ENCODE data around the gene GUK1. TPM values are rescaled to one million over a fixed set of nuclear protein-coding genes. Genes with fewer than 3 reads are reported as not detected.

The GUK1 gene
- total RNA-seq, 1 experiment from 2014 or later: 111 TPM

DNA sequence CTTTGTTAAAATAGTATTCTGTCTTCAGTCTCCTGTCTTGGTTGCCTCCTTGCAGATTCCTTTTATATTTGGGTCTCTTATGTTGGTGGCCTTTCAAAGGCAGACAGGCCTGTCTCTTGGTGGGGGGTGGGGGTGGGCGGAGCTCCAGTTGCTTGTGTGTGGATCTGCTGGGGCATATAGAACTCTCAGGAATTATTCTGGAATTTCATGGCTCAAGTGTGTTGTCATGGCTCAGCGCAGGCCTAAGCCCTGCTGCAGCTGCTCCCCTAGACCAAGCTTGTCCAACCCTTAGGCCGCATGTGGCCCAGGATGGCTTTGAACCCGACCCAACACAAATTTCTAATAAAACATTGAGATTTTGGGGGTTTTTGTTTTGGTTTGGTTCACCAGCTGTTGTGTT, 44.9 kb upstream of the GUK1 start (continued):
- TF ChIP-seq MYBL2 (CRISPR knock-in tag; IDR thresholded peaks at IDR 0.05) (no peak), RELA (CRISPR knock-in tag; IDR thresholded peaks at IDR 0.05; ENCODE audit: borderline replicate concordance) (no peak), TEAD4 (CRISPR knock-in tag; IDR thresholded peaks at IDR 0.05) (no peak)

DNA sequence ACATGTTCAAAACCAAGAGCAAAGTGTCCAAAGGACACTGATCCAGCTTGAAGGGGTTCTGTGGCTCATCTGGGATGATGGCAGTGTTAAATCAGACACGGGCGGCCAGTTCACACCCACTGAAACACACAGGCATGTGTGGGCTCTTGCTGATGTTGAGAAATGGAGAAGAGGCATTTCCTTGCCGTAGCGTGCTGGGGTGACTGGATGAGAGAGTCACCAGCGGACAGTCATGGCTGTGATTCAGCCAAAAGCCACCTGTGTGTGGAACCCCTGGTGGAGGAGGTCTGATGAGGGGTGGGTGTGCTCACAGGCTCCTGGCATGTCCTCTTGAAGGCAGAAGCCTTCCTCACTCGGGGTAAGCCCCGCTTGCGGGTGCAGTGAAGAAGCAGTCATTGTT, 44.1 kb upstream of the GUK1 start:
- DNase-seq (ENCODE audit: low spot score): no peak
- no peaks in the 10 kb centered on the region for H3K27me3 Mint-ChIP-seq (ENCODE audit: low read depth)
- TF ChIP-seq, protein P1, sequence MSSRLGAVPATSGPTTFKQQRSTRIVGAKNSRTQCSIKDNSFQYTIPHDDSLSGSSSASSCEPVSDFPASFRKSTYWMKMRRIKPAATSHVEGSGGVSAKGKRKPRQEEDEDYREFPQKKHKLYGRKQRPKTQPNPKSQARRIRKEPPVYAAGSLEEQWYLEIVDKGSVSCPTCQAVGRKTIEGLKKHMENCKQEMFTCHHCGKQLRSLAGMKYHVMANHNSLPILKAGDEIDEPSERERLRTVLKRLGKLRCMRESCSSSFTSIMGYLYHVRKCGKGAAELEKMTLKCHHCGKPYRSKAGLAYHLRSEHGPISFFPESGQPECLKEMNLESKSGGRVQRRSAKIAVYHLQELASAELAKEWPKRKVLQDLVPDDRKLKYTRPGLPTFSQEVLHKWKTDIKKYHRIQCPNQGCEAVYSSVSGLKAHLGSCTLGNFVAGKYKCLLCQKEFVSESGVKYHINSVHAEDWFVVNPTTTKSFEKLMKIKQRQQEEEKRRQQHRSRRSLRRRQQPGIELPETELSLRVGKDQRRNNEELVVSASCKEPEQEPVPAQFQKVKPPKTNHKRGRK (CRISPR knock-in tag; IDR thresholded peaks at IDR 0.05; ENCODE audit: borderline replicate concordance): no peak
- TF ChIP-seq TEAD4 (CRISPR knock-in tag; IDR thresholded peaks at IDR 0.05) (no peak), NFYB (CRISPR knock-in tag; conservative IDR thresholded peaks at IDR 0.05; ENCODE audit: low read depth) (no peak), RORB (CRISPR knock-in tag; IDR thresholded peaks at IDR 0.05) (no peak), NFE2L1 (CRISPR knock-in tag; IDR thresholded peaks at IDR 0.05) (no peak), ZNF138 (CRISPR knock-in tag; conservative IDR thresholded peaks at IDR 0.05) (no peak), CREB1 (CRISPR knock-in tag; IDR thresholded peaks at IDR 0.05) (no peak), ZNF423 (CRISPR knock-in tag; IDR thresholded peaks at IDR 0.05) (no peak), SOX15 (CRISPR knock-in tag; IDR thresholded peaks at IDR 0.05) (no peak), ATF1 (CRISPR knock-in tag; IDR thresholded peaks at IDR 0.05) (no peak), ZNF232 (CRISPR knock-in tag; IDR thresholded peaks at IDR 0.05) (no peak), ESRRA (CRISPR knock-in tag; IDR thresholded peaks at IDR 0.05; ENCODE audit: borderline replicate concordance) (no peak)
- TF ChIP-seq, protein P2, sequence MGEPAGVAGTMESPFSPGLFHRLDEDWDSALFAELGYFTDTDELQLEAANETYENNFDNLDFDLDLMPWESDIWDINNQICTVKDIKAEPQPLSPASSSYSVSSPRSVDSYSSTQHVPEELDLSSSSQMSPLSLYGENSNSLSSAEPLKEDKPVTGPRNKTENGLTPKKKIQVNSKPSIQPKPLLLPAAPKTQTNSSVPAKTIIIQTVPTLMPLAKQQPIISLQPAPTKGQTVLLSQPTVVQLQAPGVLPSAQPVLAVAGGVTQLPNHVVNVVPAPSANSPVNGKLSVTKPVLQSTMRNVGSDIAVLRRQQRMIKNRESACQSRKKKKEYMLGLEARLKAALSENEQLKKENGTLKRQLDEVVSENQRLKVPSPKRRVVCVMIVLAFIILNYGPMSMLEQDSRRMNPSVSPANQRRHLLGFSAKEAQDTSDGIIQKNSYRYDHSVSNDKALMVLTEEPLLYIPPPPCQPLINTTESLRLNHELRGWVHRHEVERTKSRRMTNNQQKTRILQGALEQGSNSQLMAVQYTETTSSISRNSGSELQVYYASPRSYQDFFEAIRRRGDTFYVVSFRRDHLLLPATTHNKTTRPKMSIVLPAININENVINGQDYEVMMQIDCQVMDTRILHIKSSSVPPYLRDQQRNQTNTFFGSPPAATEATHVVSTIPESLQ (CRISPR knock-in tag; IDR thresholded peaks at IDR 0.05): no peak
- TF ChIP-seq, protein P3, sequence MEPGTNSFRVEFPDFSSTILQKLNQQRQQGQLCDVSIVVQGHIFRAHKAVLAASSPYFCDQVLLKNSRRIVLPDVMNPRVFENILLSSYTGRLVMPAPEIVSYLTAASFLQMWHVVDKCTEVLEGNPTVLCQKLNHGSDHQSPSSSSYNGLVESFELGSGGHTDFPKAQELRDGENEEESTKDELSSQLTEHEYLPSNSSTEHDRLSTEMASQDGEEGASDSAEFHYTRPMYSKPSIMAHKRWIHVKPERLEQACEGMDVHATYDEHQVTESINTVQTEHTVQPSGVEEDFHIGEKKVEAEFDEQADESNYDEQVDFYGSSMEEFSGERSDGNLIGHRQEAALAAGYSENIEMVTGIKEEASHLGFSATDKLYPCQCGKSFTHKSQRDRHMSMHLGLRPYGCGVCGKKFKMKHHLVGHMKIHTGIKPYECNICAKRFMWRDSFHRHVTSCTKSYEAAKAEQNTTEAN (CRISPR knock-in tag; IDR thresholded peaks at IDR 0.05): no peak
- TF ChIP-seq, protein P4, sequence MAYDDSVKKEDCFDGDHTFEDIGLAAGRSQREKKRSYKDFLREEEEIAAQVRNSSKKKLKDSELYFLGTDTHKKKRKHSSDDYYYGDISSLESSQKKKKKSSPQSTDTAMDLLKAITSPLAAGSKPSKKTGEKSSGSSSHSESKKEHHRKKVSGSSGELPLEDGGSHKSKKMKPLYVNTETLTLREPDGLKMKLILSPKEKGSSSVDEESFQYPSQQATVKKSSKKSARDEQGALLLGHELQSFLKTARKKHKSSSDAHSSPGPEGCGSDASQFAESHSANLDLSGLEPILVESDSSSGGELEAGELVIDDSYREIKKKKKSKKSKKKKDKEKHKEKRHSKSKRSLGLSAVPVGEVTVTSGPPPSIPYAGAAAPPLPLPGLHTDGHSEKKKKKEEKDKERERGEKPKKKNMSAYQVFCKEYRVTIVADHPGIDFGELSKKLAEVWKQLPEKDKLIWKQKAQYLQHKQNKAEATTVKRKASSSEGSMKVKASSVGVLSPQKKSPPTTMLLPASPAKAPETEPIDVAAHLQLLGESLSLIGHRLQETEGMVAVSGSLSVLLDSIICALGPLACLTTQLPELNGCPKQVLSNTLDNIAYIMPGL (CRISPR knock-in tag; IDR thresholded peaks at IDR 0.05): no peak
- TF ChIP-seq, protein P5, sequence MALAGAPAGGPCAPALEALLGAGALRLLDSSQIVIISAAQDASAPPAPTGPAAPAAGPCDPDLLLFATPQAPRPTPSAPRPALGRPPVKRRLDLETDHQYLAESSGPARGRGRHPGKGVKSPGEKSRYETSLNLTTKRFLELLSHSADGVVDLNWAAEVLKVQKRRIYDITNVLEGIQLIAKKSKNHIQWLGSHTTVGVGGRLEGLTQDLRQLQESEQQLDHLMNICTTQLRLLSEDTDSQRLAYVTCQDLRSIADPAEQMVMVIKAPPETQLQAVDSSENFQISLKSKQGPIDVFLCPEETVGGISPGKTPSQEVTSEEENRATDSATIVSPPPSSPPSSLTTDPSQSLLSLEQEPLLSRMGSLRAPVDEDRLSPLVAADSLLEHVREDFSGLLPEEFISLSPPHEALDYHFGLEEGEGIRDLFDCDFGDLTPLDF (CRISPR knock-in tag; IDR thresholded peaks at IDR 0.05): no peak
- TF ChIP-seq, protein P6, sequence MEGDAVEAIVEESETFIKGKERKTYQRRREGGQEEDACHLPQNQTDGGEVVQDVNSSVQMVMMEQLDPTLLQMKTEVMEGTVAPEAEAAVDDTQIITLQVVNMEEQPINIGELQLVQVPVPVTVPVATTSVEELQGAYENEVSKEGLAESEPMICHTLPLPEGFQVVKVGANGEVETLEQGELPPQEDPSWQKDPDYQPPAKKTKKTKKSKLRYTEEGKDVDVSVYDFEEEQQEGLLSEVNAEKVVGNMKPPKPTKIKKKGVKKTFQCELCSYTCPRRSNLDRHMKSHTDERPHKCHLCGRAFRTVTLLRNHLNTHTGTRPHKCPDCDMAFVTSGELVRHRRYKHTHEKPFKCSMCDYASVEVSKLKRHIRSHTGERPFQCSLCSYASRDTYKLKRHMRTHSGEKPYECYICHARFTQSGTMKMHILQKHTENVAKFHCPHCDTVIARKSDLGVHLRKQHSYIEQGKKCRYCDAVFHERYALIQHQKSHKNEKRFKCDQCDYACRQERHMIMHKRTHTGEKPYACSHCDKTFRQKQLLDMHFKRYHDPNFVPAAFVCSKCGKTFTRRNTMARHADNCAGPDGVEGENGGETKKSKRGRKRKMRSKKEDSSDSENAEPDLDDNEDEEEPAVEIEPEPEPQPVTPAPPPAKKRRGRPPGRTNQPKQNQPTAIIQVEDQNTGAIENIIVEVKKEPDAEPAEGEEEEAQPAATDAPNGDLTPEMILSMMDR (IDR thresholded peaks at IDR 0.05): no peak
- no peak for ATAC-seq
- H3K36me3 Mint-ChIP-seq: peaks cover 55% of the 10 kb centered on the region
- H3K4me3 Mint-ChIP-seq: no peak overlapping the region
- H3K27ac Mint-ChIP-seq: peak overlapping the region; percentile 91
- POLR2A ChIA-PET: no interaction called here
- H3K4me1 Mint-ChIP-seq: peaks cover 4% of the 10 kb centered on the region
- CTCF ChIA-PET: no interaction called here
- H3K9me3 Mint-ChIP-seq: peaks cover 11% of the 10 kb centered on the region
